HCT116 (cell line): Measurements from ENCODE around the gene PTPN4. TPM values are rescaled to one million over a fixed set of nuclear protein-coding genes. Genes with fewer than 3 reads are reported as not detected.

Source experiments
- ATAC-seq: fragments of 200-7000 bp; cut with Tn5 transposase; 2 replicates; pipeline ENCODE4 v1.9.1; 2020; ENCODE audit warnings: mild to moderate bottlenecking, moderate library complexity
- BruUV-seq: library from RNA; stranded (reverse); fragments of 400-500 nt; replicated peaks from 2 replicates; lab custom pipeline; 2021; lab: Mats Ljungman, UMichigan
- CTCF ChIA-PET: fragments of 300-600 bp; sonication (Branson Sonifier 250); formaldehyde crosslinking; loops from one replicate; lab custom pipeline; 2021; ENCODE audit warnings: antibody characterized with exemption; lab: Charles Lee
- POLR2A ChIA-PET: fragments of 300-600, 350-600 bp; sonication (Branson Sonifier 250); formaldehyde crosslinking; loops from one replicate; lab custom pipeline; 2021; ENCODE audit warnings: antibody characterized with exemption; lab: Charles Lee
- RAD21 ChIA-PET, 2 experiments: fragments of 300-600 bp; sonication (Branson Sonifier 250); formaldehyde crosslinking; loops; one replicate each; lab custom pipeline; 2023; ENCODE audit warnings: low total read pairs in 2 of 2; ENCODE audit not compliant: uncharacterized antibody in 2 of 2, unreplicated experiment in 2 of 2, low non-redundant PET in 1 of 2; lab: Charles Lee
- DNase-seq: peaks from one replicate; pipeline ENCODE4 v3.0.0-alpha.2; 2010; ENCODE audit warnings: low read depth, low spot score
- H2AFZ ChIP-seq: fragments of 200-600 bp; shearing (Covaris generic), sonication (generic); 2 replicates; pipeline ENCODE4 v1.6.1; 2017; ENCODE audit warnings: low read depth, mixed run types, mixed read lengths, antibody characterized with exemption, low read length; ENCODE audit not compliant: poor library complexity, severe bottlenecking
- H3K27ac ChIP-seq: 2 replicates; pipeline ENCODE4 v1.5.1; 2012; ENCODE audit warnings: low read depth, low read length
- H3K27me3 ChIP-seq: fragments of 200-600 bp; sonication (generic); 2 replicates; pipeline ENCODE4 v1.6.1; 2016; ENCODE audit warnings: mixed run types, low read length, mixed read lengths; ENCODE audit not compliant: insufficient read depth
- H3K36me3 ChIP-seq, 2 experiments: fragments of 200-500 bp in 1 of 2; fragments of 200-600 bp in 1 of 2; sonication (Bioruptor generic) in 1 of 2; sonication (generic) in 1 of 2; 2 replicates each; pipeline versions ENCODE4 v1.5.1 to v1.6.1; 2014 to 2016; ENCODE audit warnings: low read length in 2 of 2, inconsistent platforms in 1 of 2, mixed read lengths in 1 of 2, mixed run types in 1 of 2; ENCODE audit not compliant: insufficient read depth in 2 of 2, control insufficient read depth in 1 of 2
- H3K4me1 ChIP-seq, 2 experiments: fragments of 200-600 bp in 1 of 2; sonication (generic) in 1 of 2; 2 replicates each; pipeline versions ENCODE4 v1.5.1 to v1.6.1; 2012 to 2017; ENCODE audit warnings: low read length in 2 of 2, inconsistent platforms in 1 of 2, mild to moderate bottlenecking in 1 of 2, mixed read lengths in 1 of 2, mixed run types in 1 of 2, moderate library complexity in 1 of 2; ENCODE audit not compliant: insufficient read depth in 2 of 2, control insufficient read depth in 1 of 2
- H3K4me2 ChIP-seq: fragments of 200-600 bp; sonication (generic); 2 replicates; pipeline ENCODE4 v1.6.1; 2017; ENCODE audit warnings: mixed run types, low read length, mixed read lengths
- H3K4me3 ChIP-seq, 2 experiments: fragments of 200-600 bp in 1 of 2; sonication (generic) in 1 of 2; replicated peaks in 1 of 2; 2 replicates each; pipeline ENCODE4 v1.5.1; 2011 to 2016; ENCODE audit warnings: low read length in 2 of 2, control low read depth in 1 of 2, low read depth in 1 of 2, mild to moderate bottlenecking in 1 of 2, mixed read lengths in 1 of 2, mixed run types in 1 of 2
- H3K79me2 ChIP-seq: fragments of 200-600 bp; sonication (generic); 2 replicates; pipeline ENCODE4 v1.6.1; 2017; ENCODE audit warnings: mild to moderate bottlenecking, mixed run types, low read length, moderate library complexity, mixed read lengths; ENCODE audit not compliant: insufficient read depth
- H3K9ac ChIP-seq: fragments of 200-600 bp; sonication (generic); 2 replicates; pipeline ENCODE4 v1.6.1; 2016; ENCODE audit warnings: low read length, mixed read lengths
- H3K9me2 ChIP-seq: fragments of 200-600 bp; sonication (generic), shearing (Covaris generic); 2 replicates; pipeline ENCODE4 v1.6.1; 2017; ENCODE audit warnings: mixed run types, mild to moderate bottlenecking, moderate library complexity; ENCODE audit not compliant: insufficient read depth
- H3K9me3 ChIP-seq, 2 experiments: fragments of 200-500 bp in 1 of 2; fragments of 200-600 bp in 1 of 2; sonication (Bioruptor generic) in 1 of 2; sonication (generic) in 1 of 2; 2 replicates each; pipeline ENCODE4 v1.6.1; 2014 to 2017; ENCODE audit warnings: low read length in 2 of 2, mixed read lengths in 2 of 2, inconsistent platforms in 1 of 2, low read depth in 1 of 2, mild to moderate bottlenecking in 1 of 2, mixed run types in 1 of 2, moderate library complexity in 1 of 2; ENCODE audit not compliant: control insufficient read depth in 1 of 2, insufficient read depth in 1 of 2
- H4K20me1 ChIP-seq: fragments of 200-600 bp; sonication (generic), shearing (Covaris generic); 2 replicates; pipeline ENCODE4 v1.6.1; 2017; ENCODE audit warnings: mixed run types, mild to moderate bottlenecking, moderate library complexity; ENCODE audit not compliant: insufficient read depth
- ELF1 ChIP-seq: IDR thresholded peaks from 2 replicates; pipeline ENCODE4 v1.6.1; 2012; ENCODE audit warnings: low read depth, borderline replicate concordance
- JUND ChIP-seq: IDR thresholded peaks from 2 replicates; pipeline ENCODE4 v1.6.1; 2012
- SIN3A ChIP-seq: IDR thresholded peaks from 2 replicates; pipeline ENCODE4 v1.6.1; 2012; ENCODE audit warnings: low read depth
- SRF ChIP-seq: IDR thresholded peaks from 2 replicates; pipeline ENCODE4 v1.6.1; 2012; ENCODE audit warnings: low read depth
- YY1 ChIP-seq: IDR thresholded peaks from 2 replicates; pipeline ENCODE4 v1.6.1; 2011; ENCODE audit warnings: low read length, low read depth, moderate library complexity, mild to moderate bottlenecking; ENCODE audit not compliant: insufficient replicate concordance; ENCODE audit errors: extremely low read depth
- ZFX ChIP-seq: fragments of 450-650 bp; IDR thresholded peaks from 2 replicates; pipeline ENCODE4 v1.6.1; 2017
- intact Hi-C: fragments of 100-400 bp; cut with micrococcal nuclease; formaldehyde crosslinking; loops from 2 replicates; pipeline ENCODE4 v1.10.0; 2022
- total RNA-seq: library from RNA; stranded (reverse); gene quantifications from one replicate; pipeline ENCODE4 v1.2.1, GENCODE V29; 2021; ENCODE audit not compliant: unreplicated experiment
- TF ChIP-seq, protein P1 (sequence below): IDR thresholded peaks from 2 replicates; pipeline ENCODE4 v1.6.1; 2011; ENCODE audit warnings: mild to moderate bottlenecking, low read length, moderate library complexity; ENCODE audit not compliant: insufficient replicate concordance; ENCODE audit errors: extremely low read depth
- TF ChIP-seq, protein P2 (sequence below): IDR thresholded peaks from 2 replicates; pipeline ENCODE4 v1.6.1; 2012
- TF ChIP-seq, protein P3 (sequence below), 3 experiments: fragments of 200-600 bp in 1 of 3; sonication (generic) in 1 of 3; IDR thresholded peaks in 2 of 3; conservative IDR thresholded peaks in 1 of 3; 2 replicates each; pipeline ENCODE4 v1.5.1; 2012 to 2017; ENCODE audit warnings: low read depth in 2 of 3, low read length in 2 of 3, antibody characterized with exemption in 1 of 3, borderline replicate concordance in 1 of 3, control low read depth in 1 of 3, mild to moderate bottlenecking in 1 of 3, mixed read lengths in 1 of 3, mixed run types in 1 of 3, moderate library complexity in 1 of 3; ENCODE audit not compliant: insufficient read depth in 1 of 3

Gene PTPN4
- total RNA-seq, 1 experiment from 2014 or later, result 38.4 TPM

DNA sequence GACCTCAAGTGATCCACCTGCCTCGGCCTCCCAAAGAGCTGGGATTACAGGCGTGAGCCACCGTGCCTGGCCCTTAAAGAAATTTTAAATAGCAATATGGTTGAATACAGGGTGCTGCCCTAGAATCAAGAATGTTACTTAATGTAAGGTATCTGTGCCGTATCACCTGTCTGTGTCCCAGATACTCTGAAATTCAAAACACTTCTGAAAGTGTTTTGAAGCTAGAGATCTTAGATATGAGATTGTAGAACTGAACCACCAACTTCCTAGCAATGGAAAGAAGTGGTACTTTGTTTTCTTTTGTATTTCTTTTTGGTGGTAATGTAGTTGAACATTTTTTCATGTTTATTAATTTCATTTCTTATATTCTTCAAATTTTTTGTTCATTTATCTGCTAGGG, 13.0 kb downstream of the PTPN4 start:
- no peak overlapping the region for H3K9ac ChIP-seq

DNA sequence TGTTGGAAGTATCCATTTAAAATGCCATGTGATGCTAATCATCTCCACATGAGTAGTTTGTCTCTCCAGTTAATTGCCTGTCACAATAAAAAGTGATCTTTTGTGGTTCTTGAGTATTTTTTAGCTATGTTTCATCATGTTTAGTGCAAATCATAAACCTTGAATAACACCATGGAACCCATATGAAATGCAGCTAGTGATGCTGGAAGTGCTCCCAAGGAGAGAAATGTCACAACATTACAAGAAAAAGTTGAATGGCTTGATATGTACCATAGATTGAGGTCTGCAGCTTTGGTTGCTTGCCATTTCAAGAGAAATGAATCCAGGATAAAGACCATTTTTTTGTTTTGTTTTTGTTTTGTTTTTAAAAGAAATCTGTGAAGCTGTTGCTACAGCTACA, 14.3 kb downstream of the PTPN4 start:
- Histone ChIP-seq H2AFZ (no peak overlapping the region), H3K9me2 (no peaks in the 10 kb centered on the region), H3K79me2 (peaks cover 60% of the 10 kb centered on the region), H3K4me2 (no peak overlapping the region), H3K36me3 (no peaks in the 10 kb centered on the region), H3K27ac (no peak overlapping the region), H3K4me1 (no peaks in the 10 kb centered on the region), H4K20me1 (no peaks in the 10 kb centered on the region), H3K4me3 (no peak overlapping the region), H3K9me3 (no peaks in the 10 kb centered on the region), H3K9ac (no peak overlapping the region), H3K27me3 (no peaks in the 10 kb centered on the region)
- DNase-seq, result no peak
- no TSS peak for BruUV-seq
- RAD21 ChIA-PET, result no interaction called here
- POLR2A ChIA-PET, result no interaction called here
- intact Hi-C loops, result no loop called here
- CTCF ChIA-PET, result no interaction called here
- ATAC-seq, result no peak
- TF ChIP-seq JUND, result no peak
- TF ChIP-seq ZFX, result no peak
- no peak for TF ChIP-seq YY1
- TF ChIP-seq SRF, result no peak
- TF ChIP-seq, protein P1, sequence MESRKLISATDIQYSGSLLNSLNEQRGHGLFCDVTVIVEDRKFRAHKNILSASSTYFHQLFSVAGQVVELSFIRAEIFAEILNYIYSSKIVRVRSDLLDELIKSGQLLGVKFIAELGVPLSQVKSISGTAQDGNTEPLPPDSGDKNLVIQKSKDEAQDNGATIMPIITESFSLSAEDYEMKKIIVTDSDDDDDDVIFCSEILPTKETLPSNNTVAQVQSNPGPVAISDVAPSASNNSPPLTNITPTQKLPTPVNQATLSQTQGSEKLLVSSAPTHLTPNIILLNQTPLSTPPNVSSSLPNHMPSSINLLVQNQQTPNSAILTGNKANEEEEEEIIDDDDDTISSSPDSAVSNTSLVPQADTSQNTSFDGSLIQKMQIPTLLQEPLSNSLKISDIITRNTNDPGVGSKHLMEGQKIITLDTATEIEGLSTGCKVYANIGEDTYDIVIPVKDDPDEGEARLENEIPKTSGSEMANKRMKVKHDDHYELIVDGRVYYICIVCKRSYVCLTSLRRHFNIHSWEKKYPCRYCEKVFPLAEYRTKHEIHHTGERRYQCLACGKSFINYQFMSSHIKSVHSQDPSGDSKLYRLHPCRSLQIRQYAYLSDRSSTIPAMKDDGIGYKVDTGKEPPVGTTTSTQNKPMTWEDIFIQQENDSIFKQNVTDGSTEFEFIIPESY, result no peak
- TF ChIP-seq, protein P2, sequence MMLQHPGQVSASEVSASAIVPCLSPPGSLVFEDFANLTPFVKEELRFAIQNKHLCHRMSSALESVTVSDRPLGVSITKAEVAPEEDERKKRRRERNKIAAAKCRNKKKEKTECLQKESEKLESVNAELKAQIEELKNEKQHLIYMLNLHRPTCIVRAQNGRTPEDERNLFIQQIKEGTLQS, result no peak
- no peak for TF ChIP-seq SIN3A
- TF ChIP-seq, protein P3, sequence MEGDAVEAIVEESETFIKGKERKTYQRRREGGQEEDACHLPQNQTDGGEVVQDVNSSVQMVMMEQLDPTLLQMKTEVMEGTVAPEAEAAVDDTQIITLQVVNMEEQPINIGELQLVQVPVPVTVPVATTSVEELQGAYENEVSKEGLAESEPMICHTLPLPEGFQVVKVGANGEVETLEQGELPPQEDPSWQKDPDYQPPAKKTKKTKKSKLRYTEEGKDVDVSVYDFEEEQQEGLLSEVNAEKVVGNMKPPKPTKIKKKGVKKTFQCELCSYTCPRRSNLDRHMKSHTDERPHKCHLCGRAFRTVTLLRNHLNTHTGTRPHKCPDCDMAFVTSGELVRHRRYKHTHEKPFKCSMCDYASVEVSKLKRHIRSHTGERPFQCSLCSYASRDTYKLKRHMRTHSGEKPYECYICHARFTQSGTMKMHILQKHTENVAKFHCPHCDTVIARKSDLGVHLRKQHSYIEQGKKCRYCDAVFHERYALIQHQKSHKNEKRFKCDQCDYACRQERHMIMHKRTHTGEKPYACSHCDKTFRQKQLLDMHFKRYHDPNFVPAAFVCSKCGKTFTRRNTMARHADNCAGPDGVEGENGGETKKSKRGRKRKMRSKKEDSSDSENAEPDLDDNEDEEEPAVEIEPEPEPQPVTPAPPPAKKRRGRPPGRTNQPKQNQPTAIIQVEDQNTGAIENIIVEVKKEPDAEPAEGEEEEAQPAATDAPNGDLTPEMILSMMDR (IDR thresholded peaks at IDR 0.05 in 2 of 3, conservative IDR thresholded peaks at IDR 0.05 in 1 of 3; ENCODE audit: borderline replicate concordance in 1 of 3, insufficient read depth in 1 of 3, low read depth in 2 of 3, low read length in 2 of 3), result no peak

More for the DNA sequence above, 13.0 kb downstream of the PTPN4 start:
- Histone ChIP-seq H3K79me2 (peaks cover 67% of the 10 kb centered on the region), H3K9me3 (no peaks in the 10 kb centered on the region), H3K4me3 (no peak overlapping the region), H3K27ac (no peak overlapping the region), H4K20me1 (no peaks in the 10 kb centered on the region), H2AFZ (no peak overlapping the region), H3K9me2 (no peaks in the 10 kb centered on the region), H3K4me2 (no peak overlapping the region), H3K36me3 (no peaks in the 10 kb centered on the region), H3K27me3 (no peaks in the 10 kb centered on the region), H3K4me1 (no peaks in the 10 kb centered on the region)
- TF ChIP-seq SRF, result no peak
- TF ChIP-seq, protein P3 (IDR thresholded peaks at IDR 0.05 in 2 of 3, conservative IDR thresholded peaks at IDR 0.05 in 1 of 3; ENCODE audit: borderline replicate concordance in 1 of 3, insufficient read depth in 1 of 3, low read depth in 2 of 3, low read length in 2 of 3), result no peak
- no peak for TF ChIP-seq ELF1
- POLR2A ChIA-PET, result no interaction called here
- CTCF ChIA-PET, result no interaction called here
- no peak for DNase-seq
- intact Hi-C loops, result no loop called here
- BruUV-seq, result no TSS peak
- RAD21 ChIA-PET, result no interaction called here
- no peak for ATAC-seq
